AG04449 (cell line): ENCODE measurements around the gene FAM78B.

Experiments used
- CTCF ChIA-PET: fragments of 350-600 bp; formaldehyde crosslinking; extraction: SDS; loops from one replicate; lab custom pipeline; 2021; ENCODE audit warnings: antibody characterized with exemption; lab: Yijun Ruan, JAX
- POLR2A ChIA-PET: fragments of 400-600, 350-600 bp; formaldehyde crosslinking; extraction: SDS; loops from one replicate; lab custom pipeline; 2020; ENCODE audit warnings: antibody characterized with exemption, inconsistent platforms; lab: Yijun Ruan, JAX
- DNase-seq: peaks from one replicate; pipeline ENCODE4 v3.0.0-alpha.2; 2010; ENCODE audit warnings: low read depth, low spot score
- H3K4me3 ChIP-seq: 2 replicates; pipeline ENCODE4 v1.5.1; 2011; ENCODE audit warnings: low read depth, mild to moderate bottlenecking, control low read depth, low read length
- CTCF ChIP-seq: IDR thresholded peaks from one replicate; pipeline ENCODE4 v1.5.1; 2011; ENCODE audit warnings: mild to moderate bottlenecking, moderate library complexity, low read length, control low read depth, inconsistent platforms; ENCODE audit not compliant: insufficient read depth; ENCODE audit errors: missing control alignments

Gene FAM78B

GRCh38 chr1:166029196-166029945 lies 137.4 kb downstream of the FAM78B start:
- ChIA-PET CTCF (no interaction called here), POLR2A (no interaction called here)
- no peak for DNase-seq

GRCh38 chr1:166026555-166026954 lies 140.2 kb downstream of the FAM78B start:
- POLR2A ChIA-PET, result no interaction called here

More at GRCh38 chr1:166029196-166029945, 137.4 kb downstream of the FAM78B start:
- TF ChIP-seq CTCF, result no peak
- H3K4me3 ChIP-seq, result no peak overlapping the region

GRCh38 chr1:166026143-166026542 lies 140.7 kb downstream of the FAM78B start:
- no peak for DNase-seq
- ChIA-PET POLR2A (no interaction called here), CTCF (no interaction called here)
- no peak overlapping the region for H3K4me3 ChIP-seq
- TF ChIP-seq CTCF, result no peak

More at GRCh38 chr1:166026555-166026954, 140.2 kb downstream of the FAM78B start:
- CTCF ChIA-PET, result no interaction called here
- no peak for DNase-seq
- TF ChIP-seq CTCF, result no peak
- no peak overlapping the region for H3K4me3 ChIP-seq

- POLR2A ChIA-PET, result no interaction called here
- no peak for TF ChIP-seq CTCF
- CTCF ChIA-PET, result no interaction called here
- H3K4me3 ChIP-seq, result no peak overlapping the region
- DNase-seq, result no peak
Measured at GRCh38 chr1:166020210-166020609, 146.6 kb downstream of the FAM78B start.
